Osteocyte (in vitro differentiated cells): ENCODE results near the gene CFAP45. TPM values are rescaled to one million over a fixed set of nuclear protein-coding genes. Genes with fewer than 3 reads are reported as not detected.

Experiments used
- DNase-seq: peaks from one replicate; pipeline ENCODE4 v3.0.0; 2021; ENCODE audit warnings: mixed read lengths; ENCODE audit not compliant: unreplicated experiment; ENCODE audit errors: extremely low spot score
- H3K27ac Mint-ChIP-seq: one replicate; pipeline ENCODE4 v1.8.0; 2021; ENCODE audit warnings: mild to moderate bottlenecking, mixed read lengths; ENCODE audit not compliant: unreplicated experiment
- H3K27me3 Mint-ChIP-seq: one replicate; pipeline ENCODE4 v1.8.0; 2021; ENCODE audit warnings: mixed read lengths; ENCODE audit not compliant: unreplicated experiment
- H3K36me3 Mint-ChIP-seq: one replicate; pipeline ENCODE4 v1.8.0; 2021; ENCODE audit warnings: mixed read lengths; ENCODE audit not compliant: unreplicated experiment
- H3K4me1 Mint-ChIP-seq: one replicate; pipeline ENCODE4 v1.8.0; 2021; ENCODE audit warnings: mixed read lengths; ENCODE audit not compliant: unreplicated experiment
- H3K4me3 Mint-ChIP-seq: one replicate; pipeline ENCODE4 v1.8.0; 2021; ENCODE audit warnings: mild to moderate bottlenecking, moderate library complexity, mixed read lengths; ENCODE audit not compliant: unreplicated experiment
- H3K9me3 Mint-ChIP-seq: one replicate; pipeline ENCODE4 v1.8.0; 2021; ENCODE audit warnings: mixed read lengths; ENCODE audit not compliant: unreplicated experiment
- total RNA-seq: library from RNA; stranded (reverse); gene quantifications from 2 replicates; pipeline ENCODE4 v1.2.1, GENCODE V29; 2021
- TF ChIP-seq, protein P1 (sequence below): fragments of 200-600 bp; sonication (generic); IDR thresholded peaks from 2 replicates; pipeline ENCODE4 v1.5.0; 2021; ENCODE audit warnings: antibody characterized with exemption, mild to moderate bottlenecking, moderate library complexity

CFAP45 gene
- total RNA-seq, 1 donor from 2014 or later, result 0.83 TPM

- no peak overlapping the region for H3K27ac Mint-ChIP-seq
- H3K36me3 Mint-ChIP-seq, result no peaks in the 10 kb centered on the region
- H3K27me3 Mint-ChIP-seq, result no peaks in the 10 kb centered on the region
- H3K9me3 Mint-ChIP-seq, result no peaks in the 10 kb centered on the region
- TF ChIP-seq, protein P1, sequence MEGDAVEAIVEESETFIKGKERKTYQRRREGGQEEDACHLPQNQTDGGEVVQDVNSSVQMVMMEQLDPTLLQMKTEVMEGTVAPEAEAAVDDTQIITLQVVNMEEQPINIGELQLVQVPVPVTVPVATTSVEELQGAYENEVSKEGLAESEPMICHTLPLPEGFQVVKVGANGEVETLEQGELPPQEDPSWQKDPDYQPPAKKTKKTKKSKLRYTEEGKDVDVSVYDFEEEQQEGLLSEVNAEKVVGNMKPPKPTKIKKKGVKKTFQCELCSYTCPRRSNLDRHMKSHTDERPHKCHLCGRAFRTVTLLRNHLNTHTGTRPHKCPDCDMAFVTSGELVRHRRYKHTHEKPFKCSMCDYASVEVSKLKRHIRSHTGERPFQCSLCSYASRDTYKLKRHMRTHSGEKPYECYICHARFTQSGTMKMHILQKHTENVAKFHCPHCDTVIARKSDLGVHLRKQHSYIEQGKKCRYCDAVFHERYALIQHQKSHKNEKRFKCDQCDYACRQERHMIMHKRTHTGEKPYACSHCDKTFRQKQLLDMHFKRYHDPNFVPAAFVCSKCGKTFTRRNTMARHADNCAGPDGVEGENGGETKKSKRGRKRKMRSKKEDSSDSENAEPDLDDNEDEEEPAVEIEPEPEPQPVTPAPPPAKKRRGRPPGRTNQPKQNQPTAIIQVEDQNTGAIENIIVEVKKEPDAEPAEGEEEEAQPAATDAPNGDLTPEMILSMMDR, result no peak
- no peak for DNase-seq
- H3K4me3 Mint-ChIP-seq, result no peak overlapping the region
- H3K4me1 Mint-ChIP-seq, result peaks cover 18% of the 10 kb centered on the region
These were observed 50.2 kb downstream of the CFAP45 start for GRCh38 chr1:159849626-159850366.

DNA sequence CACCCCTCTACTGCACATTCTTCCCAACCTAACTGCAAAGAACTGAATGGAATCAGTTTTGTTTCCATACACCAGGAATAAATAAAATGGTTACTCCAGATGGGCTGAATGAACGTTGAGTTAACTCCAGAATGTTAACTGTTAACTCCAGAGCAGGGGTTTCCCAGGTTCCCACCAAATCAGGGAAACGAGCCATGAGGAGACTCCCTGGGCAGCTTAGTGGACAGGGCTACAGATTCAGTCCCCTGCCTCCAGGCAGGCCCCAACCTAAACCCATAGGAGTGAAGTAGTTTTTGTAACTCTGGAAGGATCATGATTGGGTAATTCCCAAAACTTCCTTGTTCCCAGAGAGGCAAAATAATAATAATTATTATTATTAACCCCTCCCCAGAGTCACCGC, 51.6 kb downstream of the CFAP45 start:
- Mint-ChIP-seq H3K4me3 (no peak overlapping the region), H3K27me3 (peaks cover 6% of the 10 kb centered on the region), H3K36me3 (no peaks in the 10 kb centered on the region), H3K27ac (no peak overlapping the region), H3K9me3 (no peaks in the 10 kb centered on the region), H3K4me1 (peaks cover 10% of the 10 kb centered on the region)
- TF ChIP-seq, protein P1, result no peak
- no peak for DNase-seq

- H3K36me3 Mint-ChIP-seq, result no peaks in the 10 kb centered on the region
- no peak overlapping the region for H3K27ac Mint-ChIP-seq
- H3K9me3 Mint-ChIP-seq, result no peaks in the 10 kb centered on the region
- peaks cover 7% of the 10 kb centered on the region for H3K4me1 Mint-ChIP-seq
- no peak for DNase-seq
- H3K4me3 Mint-ChIP-seq, result no peak overlapping the region
- TF ChIP-seq, protein P1, result no peak
- H3K27me3 Mint-ChIP-seq, result peaks cover 6% of the 10 kb centered on the region
These were observed 52.7 kb downstream of the CFAP45 start for GRCh38 chr1:159847231-159847630.

DNA sequence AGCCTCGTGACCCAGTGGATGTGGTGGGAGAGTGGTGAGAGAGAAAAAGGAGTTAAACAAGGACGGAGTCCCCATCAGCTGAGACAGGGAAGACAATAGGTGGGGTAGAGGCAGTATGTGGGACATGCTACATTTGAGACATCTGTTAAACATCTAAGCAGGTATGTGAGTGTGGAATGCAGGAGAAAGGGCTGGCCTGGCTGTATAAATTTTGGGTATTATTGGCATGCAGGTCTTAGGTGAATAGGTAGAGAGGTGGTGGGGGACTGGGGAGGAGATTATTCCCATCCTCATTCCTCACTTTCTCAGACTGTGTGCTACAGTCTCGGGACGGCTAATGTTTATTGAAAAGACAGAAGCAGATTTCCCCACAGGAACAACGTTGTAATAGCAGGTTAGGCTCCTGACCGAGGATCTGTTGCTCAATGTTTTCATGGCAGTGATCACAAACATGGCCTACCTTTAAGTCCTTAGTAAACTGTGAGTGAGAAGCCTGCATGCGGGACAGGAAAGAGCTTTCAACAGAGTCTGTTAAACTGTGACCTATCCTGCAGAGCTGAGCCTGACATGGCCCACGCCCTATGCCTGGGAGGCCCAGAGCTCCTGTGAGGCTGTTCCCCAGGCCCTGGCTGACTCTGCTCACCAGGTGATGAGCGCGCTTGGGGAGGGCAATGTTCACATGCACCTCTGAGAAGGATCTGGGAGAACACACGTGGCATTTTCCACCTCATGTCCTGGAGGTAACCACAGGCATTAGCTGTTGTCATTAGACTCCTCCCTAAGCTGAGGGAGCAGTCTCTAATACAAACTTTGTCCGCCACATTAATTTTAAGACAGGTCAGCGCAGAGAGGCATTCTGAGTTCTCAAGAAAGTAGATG, 54.0 kb downstream of the CFAP45 start:
- H3K27ac Mint-ChIP-seq, result no peak overlapping the region
- no peak overlapping the region for H3K4me3 Mint-ChIP-seq
- no peaks in the 10 kb centered on the region for H3K9me3 Mint-ChIP-seq
- TF ChIP-seq, protein P1, result no peak
- no peaks in the 10 kb centered on the region for H3K36me3 Mint-ChIP-seq
- H3K4me1 Mint-ChIP-seq, result peaks cover 7% of the 10 kb centered on the region
- no peak for DNase-seq
- H3K27me3 Mint-ChIP-seq, result peaks cover 6% of the 10 kb centered on the region

GRCh38 chr1:159843459-159843858, 56.5 kb downstream of the CFAP45 start:
- TF ChIP-seq, protein P1, result no peak
- peaks cover 6% of the 10 kb centered on the region for H3K27me3 Mint-ChIP-seq
- H3K36me3 Mint-ChIP-seq, result no peaks in the 10 kb centered on the region
- no peak overlapping the region for H3K4me3 Mint-ChIP-seq
- H3K27ac Mint-ChIP-seq, result no peak overlapping the region
- no peaks in the 10 kb centered on the region for H3K4me1 Mint-ChIP-seq
- H3K9me3 Mint-ChIP-seq, result no peaks in the 10 kb centered on the region
- DNase-seq, result no peak
